ENCODE measurements around the gene A1BG. TPM values are rescaled to one million over a fixed set of nuclear protein-coding genes. Genes with fewer than 3 reads are reported as not detected.
A peak's percentile ranks its signal among the peaks of the same experiment; 100 is the strongest.

The A1BG gene
- total RNA-seq, 2 experiments from 2014 or later: 35.2 to 36.2 TPM

- intact Hi-C loops (cut with micrococcal nuclease): no loop called here
- H3K27me3 Mint-ChIP-seq: no peaks in the 10 kb centered on the region
- H3K4me3 Mint-ChIP-seq: no peak within 1 kb of the TSS
- peak; percentile 97 for DNase-seq
- no peak for TF ChIP-seq CTCF (IDR thresholded peaks at IDR 0.05)
- ChIA-PET CTCF (interaction anchor here (0.8 to 1.6 kb wide), 5 partner anchors 12 to 35 kb away, joined by 3 read pairs; partner anchors contain the start of gene ZNF497), POLR2A (interaction anchor here (0.6 to 2.1 kb wide), 6 partner anchors 21 to 192 kb away, joined by 3 to 7 read pairs (median 3); partner anchors contain the start of genes ZBTB45 and ZNF497)
- ATAC-seq: peak; percentile 86
- no peaks in the 10 kb centered on the region for H3K9me3 Mint-ChIP-seq
- peaks cover 14% of the 10 kb centered on the region for H3K4me1 Mint-ChIP-seq (ENCODE audit: low read depth)
- H3K27ac Mint-ChIP-seq: no peak within 1 kb of the TSS
- H3K36me3 Mint-ChIP-seq (ENCODE audit: low read depth): peaks cover 4% of the 10 kb centered on the region
Measured at GRCh38 chr19:58326914-58327726, 26.2 kb downstream of the A1BG start, which contains the start of gene ZSCAN22. ZSCAN22 (plus strand) TSS chr19:58326994; CDS start chr19:58334803, 7,809 bp downstream.

GRCh38 chr19:58326501-58326913 lies 26.8 kb downstream of the A1BG start:
- Mint-ChIP-seq H3K36me3 (ENCODE audit: low read depth) (peaks cover 4% of the 10 kb centered on the region), H3K4me1 (ENCODE audit: low read depth) (peaks cover 14% of the 10 kb centered on the region), H3K27me3 (no peaks in the 10 kb centered on the region), H3K27ac (no peak overlapping the region), H3K9me3 (no peaks in the 10 kb centered on the region), H3K4me3 (no peak overlapping the region)
- intact Hi-C loops (cut with micrococcal nuclease): no loop called here
- ChIA-PET CTCF (interaction anchor here (0.8 to 1.6 kb wide), 5 partner anchors 12 to 36 kb away, joined by 3 read pairs; partner anchors contain the start of gene ZNF497), POLR2A (interaction anchor here (0.6 to 2.1 kb wide), 8 partner anchors 10 to 193 kb away, joined by 3 to 7 read pairs (median 3); partner anchors contain the start of genes ZBTB45 and ZNF497)
- DNase-seq (no peak), ATAC-seq (peak; percentile 49)
- TF ChIP-seq CTCF (IDR thresholded peaks at IDR 0.05): no peak

GRCh38 chr19:58325311-58326022 lies 27.8 kb downstream of the A1BG start:
- Mint-ChIP-seq H3K4me3 (no peak overlapping the region), H3K9me3 (no peaks in the 10 kb centered on the region), H3K27ac (no peak overlapping the region), H3K4me1 (ENCODE audit: low read depth) (peaks cover 14% of the 10 kb centered on the region), H3K27me3 (no peaks in the 10 kb centered on the region), H3K36me3 (ENCODE audit: low read depth) (peaks cover 4% of the 10 kb centered on the region)
- DNase-seq (peak; percentile 30), ATAC-seq (no peak)
- intact Hi-C loops (cut with micrococcal nuclease): no loop called here
- CTCF ChIA-PET: interaction anchor here (1.5 to 1.6 kb wide), 2 partner anchors 14 to 37 kb away, joined by 3 read pairs; partner anchors contain the start of gene ZNF497
- POLR2A ChIA-PET: interaction anchor here (0.8 to 2.1 kb wide), 3 partner anchors 9 to 22 kb away, joined by 3 to 7 read pairs (median 5); no protein-coding TSS in a partner anchor
- no peak for TF ChIP-seq CTCF (IDR thresholded peaks at IDR 0.05)

- POLR2A ChIA-PET: interaction anchor here (0.6 to 0.8 kb wide), 2 partner anchors 10 to 119 kb away, joined by 3 read pairs; no protein-coding TSS in a partner anchor
- CTCF ChIA-PET: no interaction called here
- intact Hi-C loops (cut with micrococcal nuclease): no loop called here
- TF ChIP-seq CTCF (IDR thresholded peaks at IDR 0.05): no peak
- DNase-seq (no peak), ATAC-seq (no peak)
- peaks cover 22% of the 10 kb centered on the region for H3K36me3 Mint-ChIP-seq (ENCODE audit: low read depth)
- no peak overlapping the region for H3K27ac Mint-ChIP-seq
- no peaks in the 10 kb centered on the region for H3K27me3 Mint-ChIP-seq
- no peak overlapping the region for H3K4me3 Mint-ChIP-seq
- H3K9me3 Mint-ChIP-seq: no peaks in the 10 kb centered on the region
- no peaks in the 10 kb centered on the region for H3K4me1 Mint-ChIP-seq (ENCODE audit: low read depth)
Measured at GRCh38 chr19:58319241-58319640, 34.1 kb downstream of the A1BG start.

All from activated CD8-positive, alpha-beta T cell treated with anti-CD3 and anti-CD28 coated beads for 36 hours (primary cell).